Hepatocyte (in vitro differentiated cells): Measurements from ENCODE around the gene OLIG1. TPM values are rescaled to one million over a fixed set of nuclear protein-coding genes. Genes with fewer than 3 reads are reported as not detected.

ENCODE experiments used
- DNase-seq: peaks from one replicate; pipeline ENCODE4 v3.0.0-alpha.2; 2016; ENCODE audit warnings: low spot score
- H2AFZ ChIP-seq: fragments of 200-600 bp; sonication (generic); 2 replicates; pipeline ENCODE4 v1.6.0; 2016; ENCODE audit warnings: antibody characterized with exemption, mild to moderate bottlenecking
- H3K27ac ChIP-seq: fragments of 200-600 bp; sonication (generic); 2 replicates; pipeline ENCODE4 v1.5.1; 2016; ENCODE audit warnings: mild to moderate bottlenecking
- H3K27me3 ChIP-seq: fragments of 200-600 bp; sonication (generic); 2 replicates; pipeline ENCODE4 v1.6.1; 2016
- H3K36me3 ChIP-seq: fragments of 200-600 bp; sonication (generic); replicated peaks from 2 replicates; pipeline ENCODE4 v1.5.1; 2016; ENCODE audit warnings: low read depth; ENCODE audit not compliant: insufficient read depth
- H3K4me1 ChIP-seq: fragments of 200-600 bp; sonication (generic); 2 replicates; pipeline ENCODE4 v1.5.1; 2016; ENCODE audit warnings: mild to moderate bottlenecking, moderate library complexity; ENCODE audit not compliant: insufficient read depth
- H3K4me2 ChIP-seq: fragments of 200-600 bp; sonication (generic); 2 replicates; pipeline ENCODE4 v1.6.0; 2016
- H3K4me3 ChIP-seq: fragments of 200-600 bp; sonication (generic); 2 replicates; pipeline ENCODE4 v1.5.1; 2016; ENCODE audit warnings: mild to moderate bottlenecking
- H3K79me2 ChIP-seq: fragments of 200-600 bp; sonication (generic); 2 replicates; pipeline ENCODE4 v1.6.0; 2017; ENCODE audit warnings: mild to moderate bottlenecking
- H3K9me2 ChIP-seq: fragments of 200-600 bp; sonication (generic); replicated peaks from 2 replicates; pipeline ENCODE4 v1.6.0; 2017; ENCODE audit warnings: mild to moderate bottlenecking; ENCODE audit not compliant: insufficient read depth
- H3K9me3 ChIP-seq: fragments of 200-600 bp; sonication (generic); 2 replicates; pipeline ENCODE4 v1.5.1; 2016; ENCODE audit warnings: low read depth, mild to moderate bottlenecking
- H4K20me1 ChIP-seq: fragments of 200-600 bp; sonication (generic); 2 replicates; pipeline ENCODE4 v1.6.0; 2016; ENCODE audit warnings: mild to moderate bottlenecking; ENCODE audit not compliant: insufficient read depth, poor library complexity, severe bottlenecking
- EZH2 ChIP-seq: fragments of 200-600 bp; sonication (generic); IDR thresholded peaks from 2 replicates; pipeline ENCODE4 v1.6.1; 2016; ENCODE audit warnings: antibody characterized with exemption, mild to moderate bottlenecking, borderline replicate concordance
- EZH2phosphoT487 ChIP-seq: fragments of 200-600 bp; sonication (generic); IDR thresholded peaks from one replicate; pipeline ENCODE4 v1.6.1; 2018; ENCODE audit warnings: antibody characterized with exemption, mild to moderate bottlenecking, low read depth, moderate library complexity; ENCODE audit not compliant: unreplicated experiment, severe bottlenecking
- WGBS: methylation state at CpG from one replicate; pipeline ENCODE4 v1.1.6; 2016; ENCODE audit warnings: low lambda C conversion rate; ENCODE audit errors: missing lambda C conversion rate; 5-methylcytosine and 5-hydroxymethylcytosine counted together
- polyA plus RNA-seq: library from polyadenylated mRNA; unstranded; fragments of >200 nt; fragmentation: Nextera tagmentation; extraction: Ambion mirVana; gene quantifications from 2 replicates; pipeline ENCODE4 v1.2.1, GENCODE V29; 2016
- total RNA-seq: library from RNA; depleted of rRNA; stranded (reverse); fragments of >200 nt; gene quantifications from 2 replicates; pipeline ENCODE4 v1.2.3, GENCODE V29; 2014
- TF ChIP-seq, protein P1 (sequence below): fragments of 200-600 bp; sonication (generic); IDR thresholded peaks from 2 replicates; pipeline ENCODE4 v1.5.1; 2016; ENCODE audit warnings: antibody characterized with exemption, mild to moderate bottlenecking; ENCODE audit not compliant: poor library complexity

OLIG1 gene
- total and polyA plus RNA-seq, 2 experiments from 2014 or later, result not detected

DNA sequence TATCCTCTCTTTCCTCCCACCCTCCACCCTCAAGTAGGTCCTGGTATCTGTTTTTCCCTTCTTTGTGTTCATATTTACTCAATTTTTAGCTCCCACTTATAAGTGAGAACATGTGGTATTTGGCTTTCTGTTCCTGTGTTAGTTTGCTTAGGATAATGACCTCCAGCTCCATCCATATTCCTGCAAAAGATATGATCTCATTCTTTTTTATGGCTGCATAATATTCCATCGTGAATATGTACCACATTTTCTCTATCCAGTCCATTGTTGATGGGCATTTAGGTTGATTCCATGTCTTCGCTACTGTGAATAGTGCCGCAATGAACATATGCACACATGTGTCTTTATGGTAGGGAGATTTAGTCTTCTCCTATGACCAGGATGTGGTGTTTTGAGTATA lies 29.7 kb upstream of the OLIG1 start:
- 93% methylated on average over 3 of the region's 3 CpGs for WGBS
- Histone ChIP-seq H3K9me2 (no peaks in the 10 kb centered on the region), H3K9me3 (no peaks in the 10 kb centered on the region), H3K79me2 (no peaks in the 10 kb centered on the region), H3K4me2 (no peak overlapping the region), H3K27me3 (peaks cover 66% of the 10 kb centered on the region), H3K4me3 (no peak overlapping the region), H3K36me3 (no peaks in the 10 kb centered on the region), H3K27ac (no peak overlapping the region), H4K20me1 (no peaks in the 10 kb centered on the region), H2AFZ (no peak overlapping the region), H3K4me1 (no peaks in the 10 kb centered on the region)
- no peak for DNase-seq
- no peak for TF ChIP-seq EZH2phosphoT487
- TF ChIP-seq EZH2, result no peak
- TF ChIP-seq, protein P1, sequence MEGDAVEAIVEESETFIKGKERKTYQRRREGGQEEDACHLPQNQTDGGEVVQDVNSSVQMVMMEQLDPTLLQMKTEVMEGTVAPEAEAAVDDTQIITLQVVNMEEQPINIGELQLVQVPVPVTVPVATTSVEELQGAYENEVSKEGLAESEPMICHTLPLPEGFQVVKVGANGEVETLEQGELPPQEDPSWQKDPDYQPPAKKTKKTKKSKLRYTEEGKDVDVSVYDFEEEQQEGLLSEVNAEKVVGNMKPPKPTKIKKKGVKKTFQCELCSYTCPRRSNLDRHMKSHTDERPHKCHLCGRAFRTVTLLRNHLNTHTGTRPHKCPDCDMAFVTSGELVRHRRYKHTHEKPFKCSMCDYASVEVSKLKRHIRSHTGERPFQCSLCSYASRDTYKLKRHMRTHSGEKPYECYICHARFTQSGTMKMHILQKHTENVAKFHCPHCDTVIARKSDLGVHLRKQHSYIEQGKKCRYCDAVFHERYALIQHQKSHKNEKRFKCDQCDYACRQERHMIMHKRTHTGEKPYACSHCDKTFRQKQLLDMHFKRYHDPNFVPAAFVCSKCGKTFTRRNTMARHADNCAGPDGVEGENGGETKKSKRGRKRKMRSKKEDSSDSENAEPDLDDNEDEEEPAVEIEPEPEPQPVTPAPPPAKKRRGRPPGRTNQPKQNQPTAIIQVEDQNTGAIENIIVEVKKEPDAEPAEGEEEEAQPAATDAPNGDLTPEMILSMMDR, result no peak

DNA sequence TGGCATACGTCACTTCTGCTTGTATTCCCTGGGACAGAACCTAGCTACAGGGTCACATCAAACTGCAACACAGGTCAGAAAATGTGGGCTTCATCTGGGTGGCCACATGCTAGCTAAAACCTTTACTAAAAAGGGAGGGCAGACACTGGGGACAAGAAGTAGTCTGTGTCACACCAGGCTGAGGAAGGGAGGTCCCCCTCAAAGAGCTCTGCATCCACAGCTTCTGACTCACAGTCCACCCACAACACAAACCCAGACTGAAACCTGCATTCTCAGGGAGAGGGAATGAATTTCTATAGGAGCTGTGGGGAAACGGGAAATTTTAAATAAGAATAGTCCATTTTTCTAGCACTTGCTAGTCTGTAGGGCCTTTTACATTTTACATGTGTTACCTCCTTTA lies 28.0 kb upstream of the OLIG1 start:
- TF ChIP-seq, protein P1, result no peak
- no peak for TF ChIP-seq EZH2phosphoT487
- TF ChIP-seq EZH2, result no peak
- Histone ChIP-seq H3K9me2 (no peaks in the 10 kb centered on the region), H3K4me3 (no peak overlapping the region), H3K4me1 (no peaks in the 10 kb centered on the region), H3K27me3 (peaks cover 64% of the 10 kb centered on the region), H3K9me3 (no peaks in the 10 kb centered on the region), H4K20me1 (no peaks in the 10 kb centered on the region), H3K36me3 (no peaks in the 10 kb centered on the region), H2AFZ (no peak overlapping the region), H3K4me2 (no peak overlapping the region), H3K27ac (no peak overlapping the region), H3K79me2 (no peaks in the 10 kb centered on the region)
- 54% methylated on average over 2 of the region's 2 CpGs for WGBS
- DNase-seq, result no peak

DNA sequence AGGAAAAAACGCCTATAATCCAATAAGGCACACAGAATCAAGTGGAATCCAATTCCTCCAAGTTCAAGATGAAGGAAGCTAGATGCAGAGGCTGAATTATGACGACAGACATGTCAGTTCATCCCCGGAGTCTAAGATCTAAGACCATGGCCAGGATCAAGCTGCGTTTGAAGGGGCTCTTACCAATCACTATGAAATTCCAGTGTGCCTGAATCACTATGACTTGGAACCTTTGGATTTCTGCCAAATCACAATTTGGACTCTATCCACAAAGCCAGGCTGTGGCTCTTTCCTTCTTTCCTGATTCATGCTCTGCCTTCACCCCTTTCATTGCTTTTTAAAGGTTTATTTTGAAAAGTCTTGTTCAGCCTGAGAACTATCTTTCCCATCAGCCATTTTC lies 27.1 kb upstream of the OLIG1 start:
- Histone ChIP-seq H3K4me2 (no peak overlapping the region), H3K4me1 (no peaks in the 10 kb centered on the region), H3K36me3 (no peaks in the 10 kb centered on the region), H3K27me3 (peaks cover 57% of the 10 kb centered on the region), H3K79me2 (no peaks in the 10 kb centered on the region), H3K4me3 (no peak overlapping the region), H4K20me1 (no peaks in the 10 kb centered on the region), H3K27ac (no peak overlapping the region), H3K9me3 (no peaks in the 10 kb centered on the region), H3K9me2 (no peaks in the 10 kb centered on the region), H2AFZ (no peak overlapping the region)
- no peak for TF ChIP-seq EZH2phosphoT487
- TF ChIP-seq, protein P1, result no peak
- no peak for TF ChIP-seq EZH2
- WGBS, result 48% methylated on average over 4 of the region's 4 CpGs
- no peak for DNase-seq

DNA sequence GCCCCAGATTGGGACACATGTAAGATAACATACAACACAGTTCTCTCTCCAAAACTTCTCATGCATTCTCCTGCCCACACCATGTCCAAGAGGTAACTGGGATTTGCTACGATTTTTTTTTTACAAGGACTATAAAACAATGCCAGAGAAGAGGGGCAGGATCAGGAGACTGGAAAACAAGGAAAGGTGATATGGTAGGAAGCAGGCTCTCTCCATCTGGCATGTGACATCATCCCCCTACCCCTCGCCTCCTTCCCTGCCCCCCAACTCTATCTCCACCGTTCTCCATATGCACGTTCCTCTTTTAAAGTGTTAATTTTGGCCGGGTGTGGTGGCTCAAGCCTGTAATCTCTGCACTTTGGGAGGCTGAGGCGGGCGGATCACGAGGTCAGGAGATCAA lies 23.5 kb upstream of the OLIG1 start:
- Histone ChIP-seq H3K9me3 (no peaks in the 10 kb centered on the region), H3K27me3 (peaks cover 54% of the 10 kb centered on the region), H3K4me1 (no peaks in the 10 kb centered on the region), H3K4me2 (no peak overlapping the region), H2AFZ (no peak overlapping the region), H3K9me2 (no peaks in the 10 kb centered on the region), H4K20me1 (no peaks in the 10 kb centered on the region), H3K79me2 (no peaks in the 10 kb centered on the region), H3K4me3 (no peak overlapping the region), H3K36me3 (no peaks in the 10 kb centered on the region), H3K27ac (no peak overlapping the region)
- no peak for DNase-seq
- no peak for TF ChIP-seq EZH2phosphoT487
- TF ChIP-seq, protein P1, result no peak
- no peak for TF ChIP-seq EZH2
- WGBS, result 71% methylated on average over 8 of the region's 8 CpGs
